Measurements from ENCODE around the gene MAFF.

Gene MAFF

DNA sequence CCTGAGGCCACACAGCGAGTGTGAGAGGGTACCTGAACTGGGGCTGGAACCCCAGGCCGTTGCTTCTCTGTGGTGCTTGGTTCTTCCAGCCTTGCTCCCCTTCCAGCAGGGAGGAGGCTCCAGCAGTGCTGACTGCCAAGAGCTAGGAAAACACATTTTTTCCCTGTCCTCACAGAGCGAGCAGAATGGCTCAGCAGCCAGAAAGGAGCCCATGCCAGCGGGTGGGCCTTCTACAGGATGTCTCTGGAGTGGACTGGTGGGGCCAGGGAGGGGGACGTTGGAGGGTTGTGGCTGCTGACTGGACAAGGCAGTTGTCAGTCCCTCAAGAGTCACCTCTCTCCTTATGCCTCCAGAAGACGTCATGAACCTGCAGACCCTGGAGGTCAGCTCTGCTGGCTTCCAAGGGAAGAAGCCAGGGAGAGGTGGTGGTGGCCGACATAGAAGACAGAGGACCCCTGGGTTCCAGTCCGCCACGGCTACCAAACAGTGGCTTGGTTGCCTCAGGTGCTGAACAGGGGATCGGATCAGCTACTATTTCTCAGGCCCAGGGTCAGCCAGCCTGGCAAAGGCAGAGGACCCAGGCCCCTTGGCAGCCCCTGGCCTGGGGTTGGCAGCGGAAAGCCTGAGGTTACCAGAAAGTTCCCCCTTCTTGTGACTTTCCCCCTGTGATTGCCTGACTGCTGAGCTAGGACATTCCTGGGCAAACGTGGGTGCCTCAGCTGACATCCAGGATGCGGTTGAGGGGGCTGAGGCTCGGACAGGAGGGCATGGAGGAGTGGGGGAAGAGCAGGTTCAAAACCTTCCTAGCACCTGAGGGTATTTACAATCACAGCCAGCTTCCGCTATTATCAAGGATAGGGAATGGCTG is 3.7 kb downstream of the MAFF start:
- DNase-seq = peak; percentile 88

DNA sequence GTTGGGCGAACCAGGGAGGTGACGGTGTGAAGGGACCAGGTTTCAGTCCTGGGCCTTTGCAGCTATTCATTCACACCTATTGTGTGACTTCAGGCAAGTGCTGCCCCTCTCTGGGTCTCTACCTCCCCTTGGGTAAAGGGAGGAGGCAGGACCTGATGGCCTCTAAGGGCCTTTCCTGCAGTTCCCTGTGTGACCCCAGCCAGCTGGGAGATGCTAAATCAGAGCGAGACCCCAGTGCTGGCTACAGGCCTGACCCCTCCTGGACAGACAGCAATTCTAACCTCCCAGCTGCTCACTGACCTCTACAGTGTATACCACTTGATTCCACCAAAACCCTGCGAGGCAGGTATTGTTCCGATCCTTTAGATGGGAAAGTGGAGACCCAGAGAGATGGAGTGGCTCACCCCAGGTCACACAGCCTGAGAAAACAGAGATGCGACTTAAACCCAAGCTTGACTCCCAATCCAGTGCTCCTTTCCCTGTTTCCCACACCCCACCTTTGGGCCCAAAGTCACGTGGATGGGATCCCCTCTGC is 6.2 kb downstream of the MAFF start:
- no peak for DNase-seq

DNA sequence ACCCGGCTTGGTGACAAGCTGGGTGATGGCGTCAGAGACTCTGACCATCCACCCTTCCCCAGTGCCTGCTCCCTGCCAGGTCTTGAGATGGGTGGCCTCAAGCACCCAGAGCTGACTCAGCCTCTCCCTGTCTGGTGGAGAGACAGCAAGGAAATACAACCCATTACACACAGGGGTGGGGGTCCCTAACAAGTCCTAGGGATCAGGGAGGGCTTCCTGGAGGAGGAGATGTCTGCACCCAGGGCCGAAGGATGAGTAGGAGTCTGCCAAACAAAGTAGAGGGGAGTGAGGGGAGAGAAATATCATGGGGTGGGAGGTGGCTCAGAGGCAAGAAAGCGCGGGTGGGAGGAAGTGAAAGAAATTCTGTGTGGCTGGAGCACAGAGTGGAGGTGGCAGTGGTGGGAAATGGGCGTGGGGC is 6.8 kb downstream of the MAFF start:
- DNase-seq = no peak

DNA sequence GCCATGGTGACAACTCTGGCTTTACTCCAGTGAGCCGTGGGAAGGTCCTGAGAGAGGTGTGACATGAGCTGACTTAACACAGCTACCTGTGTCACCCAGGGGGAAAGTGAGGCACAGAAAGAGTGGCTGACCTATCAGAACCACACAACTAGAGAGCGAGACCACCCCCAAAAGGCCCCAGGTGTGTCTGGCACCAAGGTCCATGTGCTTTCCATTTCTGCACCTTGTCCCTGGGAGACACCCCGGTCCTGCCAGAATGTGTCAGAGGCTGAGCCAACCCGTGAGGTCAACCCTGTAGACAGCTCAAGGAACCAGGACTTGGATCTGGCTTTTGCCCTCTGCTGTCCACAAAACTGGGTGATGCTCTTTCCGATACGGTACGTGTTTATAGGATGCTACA is 9.8 kb downstream of the MAFF start:
- no peak for DNase-seq

DNA sequence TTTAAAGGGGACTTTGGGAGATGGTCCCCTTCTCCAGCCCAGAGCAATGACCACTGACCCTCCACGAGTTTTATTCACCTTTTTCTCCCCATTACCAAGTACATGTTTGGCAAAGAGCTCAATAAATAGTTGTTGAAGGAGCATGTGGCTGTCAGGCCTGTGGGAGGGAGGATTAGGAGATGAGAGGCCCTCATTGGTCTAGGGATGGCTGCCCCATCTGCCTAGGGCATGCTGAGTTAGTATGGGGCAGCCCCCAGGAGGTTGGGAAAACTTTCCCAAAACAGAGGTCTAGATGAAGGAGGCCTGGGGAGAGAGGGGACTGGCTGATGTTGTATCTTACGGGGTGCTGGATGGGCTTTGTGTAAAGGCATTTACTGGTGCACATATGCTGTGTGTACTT is 10.6 kb downstream of the MAFF start:
- no peak for DNase-seq

DNA sequence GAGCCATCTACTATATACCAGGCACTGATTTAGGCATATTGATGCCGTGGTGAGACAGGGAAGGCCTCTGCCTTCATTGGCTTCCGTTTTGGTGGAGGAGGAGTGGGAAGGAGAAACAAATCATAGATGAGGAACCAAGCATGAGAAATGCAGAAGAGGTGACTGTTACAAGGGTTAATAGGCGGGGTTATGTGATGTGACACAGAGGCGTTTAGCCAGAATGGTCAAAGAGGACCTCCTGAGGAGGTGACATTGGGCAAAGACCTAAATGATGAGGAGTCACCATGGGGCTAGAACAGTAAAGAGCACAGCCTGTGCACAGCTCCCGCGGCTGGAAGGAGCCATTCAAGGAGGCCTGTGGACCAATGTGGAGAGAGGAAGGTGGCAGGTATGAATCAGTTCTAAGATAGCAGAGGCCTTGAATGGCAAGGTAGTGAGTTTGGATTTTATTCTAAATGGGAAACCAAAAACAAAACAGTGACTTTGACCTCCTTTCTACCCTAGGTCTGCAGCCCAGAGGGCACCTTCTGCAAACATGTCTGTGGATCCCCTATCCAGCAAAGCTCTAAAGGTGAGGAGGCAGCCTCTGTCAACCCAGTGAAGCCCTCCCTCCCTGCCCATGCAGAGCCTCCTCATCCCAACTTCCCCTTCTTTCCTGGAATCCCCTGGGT is 11.7 kb downstream of the MAFF start:
- DNase-seq = no peak

DNA sequence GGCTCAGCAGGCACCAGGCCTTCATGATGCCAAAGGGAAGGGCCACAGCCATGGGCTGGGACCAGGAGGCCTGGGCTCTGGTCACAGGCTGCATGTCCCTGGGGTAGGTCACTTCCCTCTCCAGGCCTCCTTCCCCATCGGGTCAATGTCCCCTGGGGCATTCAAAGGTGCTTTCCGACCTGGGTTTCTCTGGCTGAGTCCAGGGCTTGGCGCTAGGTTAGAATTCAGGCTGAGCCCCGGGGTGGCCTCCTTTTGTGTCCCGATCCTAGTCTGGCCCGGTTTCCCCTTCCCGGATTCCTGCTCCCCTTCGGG is 12.2 kb downstream of the MAFF start:
- no peak for DNase-seq

DNA sequence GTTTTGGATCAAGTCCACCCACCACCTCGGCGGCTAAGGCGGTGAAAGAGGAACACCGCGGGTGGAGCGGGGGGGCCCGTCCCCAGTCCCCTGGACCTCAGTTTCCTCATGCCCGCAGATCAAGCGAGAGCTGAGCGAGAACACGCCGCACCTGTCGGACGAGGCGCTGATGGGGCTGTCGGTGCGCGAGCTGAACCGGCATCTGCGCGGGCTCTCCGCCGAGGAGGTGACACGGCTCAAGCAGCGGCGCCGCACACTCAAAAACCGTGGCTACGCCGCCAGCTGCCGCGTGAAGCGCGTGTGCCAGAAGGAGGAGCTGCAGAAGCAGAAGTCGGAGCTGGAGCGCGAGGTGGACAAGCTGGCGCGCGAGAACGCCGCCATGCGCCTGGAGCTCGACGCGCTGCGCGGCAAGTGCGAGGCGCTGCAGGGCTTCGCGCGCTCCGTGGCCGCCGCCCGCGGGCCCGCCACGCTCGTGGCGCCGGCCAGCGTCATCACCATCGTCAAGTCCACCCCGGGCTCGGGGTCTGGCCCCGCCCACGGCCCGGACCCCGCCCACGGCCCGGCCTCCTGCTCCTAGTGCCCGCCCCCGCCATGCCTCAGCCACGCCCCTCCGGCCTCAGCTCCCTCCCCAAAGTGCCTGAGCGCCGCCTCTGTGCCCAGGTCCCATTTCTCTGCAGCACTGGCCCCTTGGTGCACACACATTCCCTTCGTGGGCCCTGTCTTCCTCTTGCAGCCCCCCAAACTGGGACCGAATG is 12.7 kb downstream of the MAFF start:
- DNase-seq = peak; percentile 76

DNA sequence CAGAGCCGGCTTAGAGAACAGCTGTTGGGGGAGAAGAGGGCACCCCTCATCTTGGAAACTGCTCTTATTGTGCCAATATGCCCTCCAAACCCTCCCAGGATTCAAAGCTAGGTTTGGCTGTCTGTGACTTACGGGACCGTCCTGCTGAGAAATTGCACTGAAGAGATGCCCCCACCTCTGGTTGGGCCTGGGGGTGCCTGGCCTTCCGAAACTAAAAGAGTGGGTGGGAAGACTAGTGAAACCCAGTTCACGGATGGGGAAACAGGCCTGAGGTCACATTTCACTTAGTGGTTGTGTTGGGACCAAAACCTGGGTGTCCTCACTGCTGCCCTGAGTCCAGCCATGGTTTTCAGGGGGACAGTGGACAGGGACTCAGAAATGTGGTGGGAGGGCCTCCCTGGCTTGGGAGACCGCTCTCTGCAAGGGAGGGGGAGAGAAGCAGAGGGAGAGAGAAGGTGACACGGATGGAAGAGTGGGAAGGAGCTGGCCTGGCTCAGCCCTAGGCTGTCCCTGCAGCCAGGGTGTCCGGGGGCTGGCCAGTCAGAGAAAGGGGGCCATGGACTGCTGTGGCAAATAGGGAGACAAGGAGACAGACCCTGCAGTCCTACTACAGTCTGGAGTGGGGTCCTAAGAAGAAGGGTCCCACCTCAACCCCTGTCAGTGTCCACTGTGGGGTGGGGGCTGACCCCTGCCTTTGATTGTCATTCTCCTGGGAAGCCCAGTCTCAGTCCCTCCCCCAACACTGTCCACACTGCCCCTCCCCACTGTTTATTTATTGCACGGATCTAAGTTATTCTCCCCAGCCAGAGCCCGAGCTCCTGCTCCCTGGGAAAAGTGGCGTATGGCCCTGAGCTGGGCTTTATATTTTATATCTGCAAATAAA is 13.6 kb downstream of the MAFF start:
- no peak for DNase-seq

DNA sequence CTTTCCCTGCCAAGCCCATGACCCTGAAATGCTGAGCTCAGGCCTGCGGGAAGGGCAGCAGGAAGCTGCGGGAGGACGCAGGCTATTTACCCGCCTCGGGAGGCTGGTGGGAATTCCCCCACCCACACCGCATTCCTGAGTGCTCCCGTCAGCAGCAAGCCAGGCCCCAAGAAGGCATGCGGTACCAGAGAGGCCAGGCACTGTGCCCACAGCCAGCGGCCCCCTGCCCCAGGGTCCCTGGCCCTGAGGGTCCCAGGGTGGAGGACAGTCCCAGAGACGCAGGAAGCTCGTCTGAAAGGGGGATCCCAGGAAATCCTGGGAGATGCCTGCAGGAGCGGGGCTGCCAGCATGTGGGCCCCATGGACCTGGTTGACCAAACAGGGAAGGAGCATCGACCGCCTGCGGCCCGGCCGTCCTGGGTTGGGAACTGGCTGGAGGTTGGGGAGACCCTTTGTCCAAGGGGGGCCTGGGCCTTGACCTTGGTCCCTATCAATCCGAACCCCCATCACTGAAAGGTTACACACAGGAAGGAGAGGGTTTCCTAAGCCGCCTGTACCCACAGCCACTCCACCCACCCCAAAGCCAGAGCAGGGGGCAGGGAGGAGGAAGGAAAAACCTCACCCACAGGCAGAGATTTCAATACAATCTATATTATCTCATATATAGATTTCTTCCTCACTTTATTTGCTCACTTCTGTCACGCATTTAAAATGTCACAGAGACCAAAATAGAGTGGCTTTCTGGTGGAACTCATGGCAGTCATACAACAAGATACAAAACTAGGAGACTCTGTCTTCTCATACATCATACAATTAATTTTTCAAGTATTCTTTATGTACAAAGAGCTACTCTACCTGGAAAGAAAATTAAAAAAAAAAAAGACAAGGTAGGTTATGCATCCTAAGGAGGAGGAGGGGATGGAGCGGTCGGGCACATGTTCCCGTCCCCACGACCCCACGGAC is 17.1 kb downstream of the MAFF start:
- peak; percentile 93 for DNase-seq

DNA sequence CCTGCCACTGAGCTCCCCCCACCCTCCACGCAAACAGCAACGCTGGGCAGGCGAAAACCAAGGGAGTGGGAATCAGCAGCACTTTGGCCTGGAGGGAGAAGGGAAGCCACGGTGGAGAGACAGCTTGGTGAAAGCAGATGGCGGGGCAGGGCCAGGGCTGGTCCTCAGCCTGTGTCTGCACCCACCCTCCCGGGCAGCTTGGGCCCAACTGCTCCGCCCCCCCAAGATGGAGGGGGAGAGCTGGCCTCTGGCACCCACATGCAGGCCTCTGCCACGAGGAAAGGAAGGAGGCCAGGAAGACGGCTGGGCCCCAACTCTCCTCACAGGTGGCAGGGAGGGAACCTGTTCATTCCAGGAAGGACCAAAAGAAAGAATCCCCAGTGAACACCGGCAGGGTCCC is 17.8 kb downstream of the MAFF start:
- no peak for DNase-seq

DNA sequence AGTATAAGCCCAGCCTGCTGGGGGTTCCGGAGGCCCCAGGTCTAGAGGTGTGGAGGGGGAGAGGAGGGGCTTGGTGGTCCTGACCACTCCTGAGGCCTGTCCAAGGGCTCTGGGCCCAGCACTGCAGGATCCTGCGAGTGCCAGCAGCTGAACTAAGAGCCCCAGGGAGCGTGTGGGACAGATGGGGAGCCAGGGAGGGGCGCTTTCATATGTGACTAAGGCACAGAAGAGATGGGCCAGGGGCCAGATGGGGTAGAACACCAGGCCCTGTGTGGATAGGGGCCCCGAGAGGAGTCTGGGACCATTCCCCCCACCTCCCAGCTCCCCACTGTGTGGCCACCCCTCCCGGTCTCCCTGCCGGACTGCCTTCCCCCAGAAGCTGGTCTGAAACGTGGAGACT is 18.4 kb downstream of the MAFF start:
- DNase-seq = no peak

DNA sequence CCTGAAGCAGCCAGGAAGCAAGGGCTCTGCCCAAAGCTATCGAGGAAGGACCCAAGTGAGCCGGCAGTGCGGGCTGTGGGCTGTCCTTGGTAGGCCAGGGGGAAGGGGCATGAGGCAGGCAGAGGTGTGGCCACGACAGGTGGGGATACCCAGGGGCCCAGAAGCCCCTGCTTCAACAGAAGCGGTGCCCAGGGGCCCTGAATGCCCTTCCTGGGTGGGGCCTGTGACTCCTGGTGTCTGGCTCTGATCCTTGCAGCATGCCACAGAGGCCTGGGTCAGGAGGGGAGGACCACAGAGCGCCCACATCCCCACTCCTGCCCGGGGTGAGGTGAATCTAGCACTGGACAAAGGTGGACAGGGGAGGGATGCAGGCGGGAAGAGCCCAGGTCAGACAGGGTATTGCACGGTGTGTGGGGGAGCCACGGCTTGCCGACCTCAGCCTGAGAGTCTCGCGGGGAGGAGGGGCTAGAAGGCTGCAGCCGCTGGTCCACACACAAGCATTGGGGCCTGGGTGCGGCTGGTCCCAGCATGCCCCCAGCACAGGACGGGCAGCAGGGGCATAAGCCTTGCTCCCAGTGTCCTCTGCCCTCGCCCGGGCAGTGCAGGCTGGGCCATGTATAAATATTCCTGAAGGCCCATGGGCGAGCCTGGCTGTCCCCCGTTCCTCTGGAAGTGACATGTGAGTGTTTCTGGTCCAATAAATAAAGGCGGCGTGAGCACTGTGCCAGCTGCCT is 19.0 kb downstream of the MAFF start:
- DNase-seq = no peak

DNA sequence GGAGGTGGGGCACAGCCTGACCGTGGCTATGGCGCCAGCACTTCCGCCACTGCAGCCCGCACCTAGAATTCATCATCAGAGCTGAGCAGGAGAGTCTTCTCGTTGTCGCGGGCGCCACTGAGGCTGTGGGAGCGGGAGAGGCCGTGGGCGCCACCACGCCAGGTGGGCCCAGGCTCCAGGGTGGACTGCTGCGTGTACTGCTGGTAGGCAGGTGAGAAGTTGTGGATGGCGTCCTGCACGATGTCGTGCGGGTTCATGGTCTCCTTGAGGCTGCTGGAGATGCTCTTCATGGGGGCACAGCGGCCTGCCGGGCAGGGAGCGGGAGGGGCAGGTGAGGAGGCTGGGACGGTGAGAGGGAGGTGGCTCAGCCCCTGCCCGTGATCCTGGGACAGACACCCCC is 19.6 kb downstream of the MAFF start:
- DNase-seq = no peak

DNA sequence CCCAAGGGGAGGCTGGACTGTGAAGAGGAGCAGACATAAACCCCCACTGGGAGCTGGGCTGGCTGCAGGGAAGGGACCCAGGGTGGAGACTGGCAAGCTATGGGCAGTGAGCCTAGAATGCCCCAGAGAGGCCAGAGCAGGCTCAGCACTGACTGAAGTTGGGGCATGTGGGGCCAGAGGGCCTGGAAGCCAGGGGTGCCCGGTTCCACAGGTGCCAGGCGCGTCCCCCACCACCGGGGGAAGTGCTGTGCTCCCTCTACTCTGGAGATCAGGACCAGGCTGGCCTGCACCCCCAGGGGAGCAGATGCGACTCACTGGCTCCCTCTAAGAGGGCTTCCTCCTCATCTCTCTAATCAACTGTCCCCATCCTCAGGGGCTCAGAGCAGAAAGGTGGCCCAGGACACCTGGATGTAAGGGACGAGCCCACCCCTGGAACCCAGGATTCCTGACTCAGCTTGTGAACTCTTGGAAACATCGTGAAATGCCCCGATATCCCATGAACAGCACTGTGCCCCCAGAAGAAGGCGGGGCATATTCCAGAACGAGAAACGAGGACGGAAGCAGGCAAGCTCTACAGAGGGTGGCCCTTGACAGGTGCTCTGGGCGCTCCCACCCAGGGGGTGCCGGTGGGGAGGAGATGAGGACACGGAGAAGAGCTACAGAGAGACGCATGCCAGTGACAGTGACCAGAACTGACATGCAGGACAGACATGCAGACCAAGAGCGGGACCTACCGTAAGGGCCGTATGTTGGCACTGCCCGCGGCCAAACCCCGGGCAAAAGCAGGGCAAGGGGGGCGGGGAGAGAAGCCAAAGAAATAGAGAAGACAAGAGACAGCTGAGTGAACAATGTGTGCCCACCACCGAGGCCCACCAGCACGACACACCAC is 20.4 kb downstream of the MAFF start:
- DNase-seq = no peak

DNA sequence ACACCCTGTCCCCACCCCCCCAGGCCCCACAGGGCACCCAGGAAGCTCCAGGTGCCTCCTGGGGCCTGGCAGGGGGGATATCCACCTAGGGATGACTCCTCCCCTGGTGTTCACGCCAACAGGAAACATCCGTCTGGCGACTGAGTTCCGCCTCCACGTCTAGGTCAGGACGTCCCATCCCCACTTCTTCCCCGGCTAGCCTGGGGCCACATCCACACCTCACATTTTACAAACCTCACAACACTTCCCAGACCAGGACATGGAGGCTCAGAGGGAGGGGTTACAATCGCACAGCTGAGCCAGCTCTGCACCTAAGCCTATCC is 21.0 kb downstream of the MAFF start:
- no peak for DNase-seq

DNA sequence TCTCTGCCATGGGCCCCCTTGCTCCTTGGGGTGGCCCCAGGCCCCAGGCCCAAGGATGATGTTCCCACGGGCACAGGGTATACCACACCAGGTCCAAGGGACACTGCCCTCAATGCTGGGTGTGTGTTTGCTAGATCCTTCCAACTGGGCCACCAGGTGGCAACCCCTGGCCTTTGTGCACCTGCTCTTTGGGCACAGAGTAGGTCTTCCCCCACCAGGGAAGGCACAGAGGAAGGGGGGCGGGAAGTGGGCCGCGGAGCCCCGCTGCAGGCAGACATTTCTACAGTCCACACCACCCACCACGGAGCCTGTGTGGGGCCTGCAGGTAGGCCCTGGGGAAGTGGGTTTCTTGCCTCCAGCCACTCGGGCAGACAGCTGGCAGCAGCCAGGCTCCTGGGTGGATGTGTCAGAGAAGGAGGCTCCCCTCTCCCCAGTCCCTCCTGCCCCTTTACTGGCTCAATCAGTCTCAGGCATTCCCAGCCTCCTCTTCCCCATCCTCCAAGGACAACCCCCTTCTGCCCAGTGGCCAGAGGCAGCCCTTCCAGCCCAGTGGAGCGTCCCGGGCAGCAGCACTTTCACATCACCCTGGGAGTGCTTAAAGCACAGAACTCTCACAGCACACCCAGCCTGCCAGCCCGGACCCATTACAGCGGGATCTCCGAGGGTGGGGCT is 21.6 kb downstream of the MAFF start:
- DNase-seq = no peak

DNA sequence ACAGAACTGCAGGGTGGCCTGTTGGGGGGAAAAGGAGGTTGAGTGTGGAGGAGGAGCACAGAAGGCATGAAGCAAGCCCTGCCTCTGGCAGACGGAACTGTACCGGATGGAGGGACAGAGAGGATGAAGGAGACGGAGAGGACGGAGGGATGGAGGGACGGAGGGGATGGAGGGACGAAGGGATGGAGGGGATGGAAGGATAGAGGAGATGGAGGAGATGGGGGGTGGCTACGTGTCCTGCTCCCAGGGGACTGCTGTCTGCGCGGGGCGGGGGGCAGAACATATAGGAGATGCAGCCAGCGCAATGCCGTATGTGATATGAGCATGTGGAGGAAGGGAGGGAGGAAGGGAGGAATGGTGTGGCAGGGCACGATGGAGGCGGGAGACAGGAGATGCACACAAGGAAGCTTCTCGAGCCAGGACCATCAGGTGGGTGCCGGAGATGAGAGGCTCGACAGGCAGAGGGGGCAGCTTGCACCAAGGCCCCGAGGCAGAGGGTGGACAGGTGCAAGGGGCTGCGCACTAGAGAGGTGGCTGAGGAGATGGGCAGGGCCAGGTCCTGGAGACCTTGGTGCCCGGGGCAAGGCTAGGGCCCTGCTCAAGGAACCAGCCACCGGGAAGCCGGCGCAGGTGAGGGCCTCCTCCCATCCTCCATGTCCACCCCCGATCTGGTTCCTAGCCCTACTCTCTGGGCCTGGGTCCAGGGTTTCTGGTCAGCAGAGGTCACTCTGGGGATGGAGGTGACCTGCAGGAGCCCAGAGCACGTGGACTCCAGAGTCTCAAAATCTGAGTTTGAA is 25.3 kb downstream of the MAFF start:
- no peak for DNase-seq
